Activated T-cell treated with anti-CD3 and anti-CD28 coated beads, Interleukin-2, amount 50 U/mL, for 72 hours (primary cell): ENCODE data around the gene CEP72. TPM values are rescaled to one million over a fixed set of nuclear protein-coding genes. Genes with fewer than 3 reads are reported as not detected.

ENCODE experiments used
- ATAC-seq, 2 donors: fragments of 150-1000 bp; cut with Tn5 transposase; replicated peaks in 1 of 2; 2 replicates each; pipeline ENCODE4 v1.10.0; 2021; ENCODE audit warnings: moderate library complexity in 2 of 2, mild to moderate bottlenecking in 1 of 2
- DNase-seq, 2 donors: peaks; one replicate each; pipeline ENCODE4 v3.0.0; 2021 to 2022; ENCODE audit warnings: mixed read lengths in 1 of 2
- H3K27ac Mint-ChIP-seq: one replicate; pipeline ENCODE4 v1.8.0; 2022; ENCODE audit warnings: mild to moderate bottlenecking, moderate library complexity, mixed read lengths
- H3K27me3 Mint-ChIP-seq: one replicate; pipeline ENCODE4 v1.8.0; 2022; ENCODE audit warnings: low read depth, mixed read lengths
- H3K36me3 Mint-ChIP-seq, 2 donors: one replicate each; pipeline ENCODE4 v1.8.0; 2022; ENCODE audit warnings: mixed read lengths in 2 of 2, mild to moderate bottlenecking in 1 of 2; ENCODE audit not compliant: insufficient read depth in 2 of 2
- H3K4me1 Mint-ChIP-seq: one replicate; pipeline ENCODE4 v1.8.0; 2022; ENCODE audit warnings: low read depth, mixed read lengths
- H3K4me3 Mint-ChIP-seq, 2 donors: one replicate each; pipeline ENCODE4 v1.8.0; 2022; ENCODE audit warnings: mild to moderate bottlenecking in 2 of 2, mixed read lengths in 2 of 2, moderate library complexity in 2 of 2
- H3K9me3 Mint-ChIP-seq, 2 donors: one replicate each; pipeline ENCODE4 v1.8.0; 2022; ENCODE audit warnings: mixed read lengths in 2 of 2
- total RNA-seq, 2 donors: library from RNA; stranded (reverse); gene quantifications; one replicate each; pipeline ENCODE4 v1.2.3, GENCODE V29; 2022

The CEP72 gene
- total RNA-seq, 2 donors from 2014 or later, result 18.6 to 18.7 TPM

- peaks cover 34% of the 10 kb centered on the region for H3K4me1 Mint-ChIP-seq
- no peaks in the 10 kb centered on the region for H3K27me3 Mint-ChIP-seq
- ATAC-seq (no peak), DNase-seq (no peak)
- no peak overlapping the region for H3K4me3 Mint-ChIP-seq
- no peak overlapping the region for H3K27ac Mint-ChIP-seq
- H3K36me3 Mint-ChIP-seq, result peaks cover 4 to 22% of the 10 kb centered on the region in 2 donors
- peaks cover 0 to 2% of the 10 kb centered on the region in 2 donors for H3K9me3 Mint-ChIP-seq
Observed at GRCh38 chr5:618450-618849, 6.3 kb downstream of the CEP72 start.

GRCh38 chr5:619444-619843 lies 7.3 kb downstream of the CEP72 start:
- Mint-ChIP-seq H3K4me1 (peaks cover 25% of the 10 kb centered on the region), H3K9me3 (peaks cover 0 to 2% of the 10 kb centered on the region in 2 donors), H3K27ac (no peak overlapping the region), H3K4me3 (no peak overlapping the region), H3K36me3 (peaks cover 4 to 21% of the 10 kb centered on the region in 2 donors), H3K27me3 (no peaks in the 10 kb centered on the region)
- DNase-seq (no peak), ATAC-seq (no peak)

- Mint-ChIP-seq H3K27me3 (no peaks in the 10 kb centered on the region), H3K9me3 (peaks cover 0 to 2% of the 10 kb centered on the region in 2 donors), H3K36me3 (peaks cover 4 to 15% of the 10 kb centered on the region in 2 donors), H3K4me3 (no peak overlapping the region), H3K27ac (no peak overlapping the region), H3K4me1 (peaks cover 19% of the 10 kb centered on the region)
- DNase-seq (no peak), ATAC-seq (no peak)
Observed at GRCh38 chr5:620152-620551, 8.0 kb downstream of the CEP72 start.

- Mint-ChIP-seq H3K27ac (no peak overlapping the region), H3K36me3 (peaks cover 5 to 12% of the 10 kb centered on the region in 2 donors), H3K27me3 (no peaks in the 10 kb centered on the region), H3K4me1 (peaks cover 14% of the 10 kb centered on the region), H3K4me3 (no peak overlapping the region), H3K9me3 (no peaks in the 10 kb centered on the region)
- ATAC-seq, result no peak
- DNase-seq, result no peak
Observed at GRCh38 chr5:620586-621180, 8.5 kb downstream of the CEP72 start.

GRCh38 chr5:621341-621761 lies 9.2 kb downstream of the CEP72 start:
- Mint-ChIP-seq H3K36me3 (peaks cover 4 to 9% of the 10 kb centered on the region in 2 donors), H3K27ac (no peak overlapping the region), H3K4me3 (no peak overlapping the region), H3K4me1 (peaks cover 8% of the 10 kb centered on the region), H3K9me3 (no peaks in the 10 kb centered on the region), H3K27me3 (no peaks in the 10 kb centered on the region)
- ATAC-seq (no peak), DNase-seq (no peak)

- no peak for DNase-seq
- no peak for ATAC-seq
- Mint-ChIP-seq H3K9me3 (no peaks in the 10 kb centered on the region), H3K27me3 (no peaks in the 10 kb centered on the region), H3K36me3 (peaks cover 4 to 7% of the 10 kb centered on the region in 2 donors), H3K4me3 (no peak overlapping the region), H3K4me1 (no peaks in the 10 kb centered on the region), H3K27ac (no peak overlapping the region)
Observed at GRCh38 chr5:622359-622758, 10.2 kb downstream of the CEP72 start.

- no peak overlapping the region for H3K4me3 Mint-ChIP-seq
- H3K36me3 Mint-ChIP-seq, result peaks cover 4 to 7% of the 10 kb centered on the region in 2 donors
- H3K27ac Mint-ChIP-seq, result no peak overlapping the region
- no peaks in the 10 kb centered on the region for H3K4me1 Mint-ChIP-seq
- ATAC-seq (no peak), DNase-seq (no peak)
- no peaks in the 10 kb centered on the region for H3K9me3 Mint-ChIP-seq
- no peaks in the 10 kb centered on the region for H3K27me3 Mint-ChIP-seq
Observed at GRCh38 chr5:622946-623522, 10.9 kb downstream of the CEP72 start.

GRCh38 chr5:623531-623930 lies 11.4 kb downstream of the CEP72 start:
- Mint-ChIP-seq H3K27me3 (no peaks in the 10 kb centered on the region), H3K4me1 (no peaks in the 10 kb centered on the region), H3K27ac (no peak overlapping the region), H3K4me3 (no peak overlapping the region), H3K9me3 (no peaks in the 10 kb centered on the region), H3K36me3 (peaks cover 4 to 7% of the 10 kb centered on the region in 2 donors)
- DNase-seq (no peak), ATAC-seq (no peak)

GRCh38 chr5:624118-624950 lies 12.2 kb downstream of the CEP72 start:
- Mint-ChIP-seq H3K4me3 (no peak overlapping the region), H3K9me3 (no peaks in the 10 kb centered on the region), H3K36me3 (peaks cover 4 to 7% of the 10 kb centered on the region in 2 donors), H3K4me1 (no peaks in the 10 kb centered on the region), H3K27ac (no peak overlapping the region), H3K27me3 (no peaks in the 10 kb centered on the region)
- ATAC-seq, result no peak
- no peak for DNase-seq

GRCh38 chr5:624951-625230 lies 12.8 kb downstream of the CEP72 start:
- Mint-ChIP-seq H3K27me3 (no peaks in the 10 kb centered on the region), H3K4me1 (no peaks in the 10 kb centered on the region), H3K9me3 (no peaks in the 10 kb centered on the region), H3K4me3 (no peak overlapping the region), H3K27ac (no peak overlapping the region), H3K36me3 (peaks cover 2 to 7% of the 10 kb centered on the region in 2 donors)
- DNase-seq (no peak), ATAC-seq (no peak)

- no peak overlapping the region for H3K4me3 Mint-ChIP-seq
Observed at GRCh38 chr5:625516-625915, 13.4 kb downstream of the CEP72 start.

GRCh38 chr5:626850-627249 lies 14.7 kb downstream of the CEP72 start:
- no peak for DNase-seq
- ATAC-seq, result no peak
- Mint-ChIP-seq H3K9me3 (no peaks in the 10 kb centered on the region), H3K36me3 (peaks cover 2 to 7% of the 10 kb centered on the region in 2 donors), H3K4me3 (no peak overlapping the region), H3K27me3 (no peaks in the 10 kb centered on the region), H3K4me1 (no peaks in the 10 kb centered on the region), H3K27ac (no peak overlapping the region)

More at GRCh38 chr5:625516-625915, 13.4 kb downstream of the CEP72 start:
- Mint-ChIP-seq H3K27me3 (no peaks in the 10 kb centered on the region), H3K9me3 (no peaks in the 10 kb centered on the region), H3K36me3 (peaks cover 2 to 7% of the 10 kb centered on the region in 2 donors), H3K4me1 (no peaks in the 10 kb centered on the region), H3K27ac (no peak overlapping the region)
- ATAC-seq (no peak), DNase-seq (no peak)

GRCh38 chr5:627840-628239 lies 15.7 kb downstream of the CEP72 start:
- peaks cover 2 to 3% of the 10 kb centered on the region in 2 donors for H3K36me3 Mint-ChIP-seq
- no peaks in the 10 kb centered on the region for H3K4me1 Mint-ChIP-seq
- no peaks in the 10 kb centered on the region for H3K27me3 Mint-ChIP-seq
- DNase-seq (no peak), ATAC-seq (no peak)
- no peak overlapping the region for H3K27ac Mint-ChIP-seq
- H3K9me3 Mint-ChIP-seq, result no peaks in the 10 kb centered on the region
- H3K4me3 Mint-ChIP-seq, result no peak overlapping the region
